Suppressor macrophage treated with lipopolysaccharide for 1 hour (primary cell): ENCODE measurements around the gene CWF19L2.
"Not testable (repeated sequence)": the region's sequence is repeated elsewhere in the genome, so short reads cannot be mapped to it uniquely, and the experiment has no call there.

Experiments
- DNase-seq, 3 donors: peaks; one replicate each; pipeline ENCODE4 v3.0.0-alpha.2; 2020 to 2022

Gene CWF19L2

DNA sequence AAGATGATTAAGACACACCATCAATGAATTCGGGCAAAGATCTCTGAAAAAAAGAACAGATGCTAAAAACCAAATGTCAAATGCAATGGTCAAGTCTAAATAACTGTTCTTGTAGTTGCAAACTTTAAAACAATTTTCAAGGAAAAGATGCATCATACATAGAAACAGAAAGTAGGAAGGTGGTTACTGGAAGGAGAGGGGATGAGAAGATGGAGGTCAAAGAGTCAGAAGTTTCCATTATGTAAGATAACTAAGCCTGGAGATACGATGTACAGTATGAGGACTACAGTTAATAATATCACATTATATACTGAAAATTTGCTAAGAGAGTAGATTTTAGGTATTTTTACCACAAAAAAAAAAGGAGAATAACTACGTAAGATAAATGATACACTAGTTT, 27.1 kb downstream of the CWF19L2 start:
- no peak for DNase-seq

DNA sequence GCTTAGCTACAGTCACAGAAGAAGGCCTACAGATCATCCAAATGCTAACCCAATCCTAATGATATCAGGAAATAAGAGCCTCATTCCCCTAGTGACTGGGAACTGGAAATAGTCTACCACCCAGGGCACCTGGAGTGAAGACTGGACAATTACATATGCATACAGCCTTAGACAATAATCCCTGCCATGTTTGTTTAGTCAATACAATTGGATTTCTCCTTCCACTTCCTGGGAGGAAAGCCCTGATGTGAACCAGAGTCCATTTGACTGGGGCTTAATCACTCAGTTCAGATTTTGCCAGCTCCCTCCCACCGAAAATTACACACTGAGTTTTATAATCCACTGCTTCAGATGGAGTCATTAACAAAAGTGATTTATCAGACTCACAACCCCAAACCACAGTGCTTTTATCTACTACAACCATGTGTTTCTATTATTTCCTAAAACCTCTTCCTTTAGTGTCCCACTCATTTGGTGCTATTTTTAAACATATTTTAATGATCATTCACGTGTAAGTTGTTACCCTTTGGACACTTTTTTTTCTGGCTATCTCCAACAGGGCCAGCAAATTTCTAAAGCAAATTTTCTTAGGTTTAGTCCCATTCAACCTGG, 29.9 kb downstream of the CWF19L2 start:
- no peak for DNase-seq

DNA sequence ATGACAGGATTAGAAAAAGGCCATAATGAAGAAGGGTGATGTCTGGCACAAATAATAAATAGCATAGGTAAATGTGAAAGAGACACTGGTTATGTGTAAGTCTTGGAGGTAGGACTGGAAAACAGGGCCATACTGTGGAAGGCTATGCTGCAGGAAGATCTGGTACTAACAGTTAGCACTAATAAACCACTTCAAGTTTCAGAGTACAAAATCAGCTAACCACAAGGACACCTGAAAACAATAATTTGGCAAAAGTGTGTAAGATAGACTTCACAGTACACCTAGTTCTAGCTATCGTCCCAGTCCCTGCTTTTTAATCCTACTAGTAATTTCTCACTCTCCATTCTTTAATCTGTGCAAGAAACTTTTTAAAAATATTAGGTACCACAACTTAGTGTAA, 44.3 kb downstream of the CWF19L2 start:
- no peak for DNase-seq

DNA sequence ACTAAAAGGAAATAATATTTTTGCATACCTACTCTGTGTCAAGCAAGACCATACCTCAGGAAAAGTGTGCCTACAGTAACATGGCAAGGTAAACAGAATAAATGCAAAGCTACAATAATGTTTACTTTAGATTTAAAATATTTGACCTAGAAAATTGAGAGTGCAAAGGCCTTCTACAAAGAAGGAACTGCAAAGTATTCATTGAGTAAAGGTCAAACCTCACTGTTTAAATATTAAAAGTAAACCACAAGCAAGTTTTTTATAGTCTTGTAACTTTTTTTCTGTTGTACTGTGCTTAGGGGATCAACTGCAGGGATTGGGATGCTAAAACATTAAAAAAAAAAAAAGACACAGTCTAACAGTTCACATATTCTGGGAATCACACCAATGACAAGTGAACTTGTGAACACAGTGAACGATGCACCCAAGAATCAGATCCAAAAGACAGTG, 48.8 kb downstream of the CWF19L2 start:
- no peak for DNase-seq

DNA sequence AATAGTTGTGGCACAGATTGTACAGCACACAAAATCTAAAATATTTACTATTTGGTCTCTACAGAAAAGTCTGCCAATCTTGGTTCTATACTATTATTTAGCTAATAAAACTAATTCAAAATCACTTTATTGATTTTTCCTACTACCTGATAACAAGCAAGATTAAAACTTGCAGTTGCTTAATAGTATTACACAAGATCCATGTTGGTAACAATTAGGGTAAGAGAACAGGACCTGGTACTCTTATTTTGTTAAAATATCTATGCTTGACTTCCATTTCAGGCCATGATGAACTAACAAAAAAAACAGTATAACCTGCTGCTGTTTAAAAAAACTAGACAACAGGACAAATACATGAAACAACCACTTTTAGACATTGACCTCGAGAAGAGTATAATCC, 52.4 kb downstream of the CWF19L2 start:
- no peak for DNase-seq

DNA sequence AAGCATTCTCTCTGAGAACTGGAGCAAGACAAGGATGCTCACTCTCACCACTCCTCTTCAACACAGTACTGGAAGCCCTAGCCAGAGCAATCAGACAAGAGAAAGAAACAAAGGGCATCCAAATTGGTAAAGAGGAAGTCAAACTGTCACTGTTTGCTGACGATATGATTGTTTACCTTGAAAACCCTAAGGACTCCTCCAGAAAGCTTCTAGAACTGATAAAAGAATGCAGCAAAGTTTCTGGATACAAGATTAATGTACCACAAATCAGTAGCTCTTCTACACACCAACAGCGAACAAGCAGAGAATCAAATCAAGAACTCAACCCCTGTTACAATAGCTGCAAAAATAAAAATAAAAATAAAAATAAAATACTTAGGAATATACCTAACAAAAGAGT, 56.5 kb downstream of the CWF19L2 start:
- DNase-seq: not testable (repeated sequence)

DNA sequence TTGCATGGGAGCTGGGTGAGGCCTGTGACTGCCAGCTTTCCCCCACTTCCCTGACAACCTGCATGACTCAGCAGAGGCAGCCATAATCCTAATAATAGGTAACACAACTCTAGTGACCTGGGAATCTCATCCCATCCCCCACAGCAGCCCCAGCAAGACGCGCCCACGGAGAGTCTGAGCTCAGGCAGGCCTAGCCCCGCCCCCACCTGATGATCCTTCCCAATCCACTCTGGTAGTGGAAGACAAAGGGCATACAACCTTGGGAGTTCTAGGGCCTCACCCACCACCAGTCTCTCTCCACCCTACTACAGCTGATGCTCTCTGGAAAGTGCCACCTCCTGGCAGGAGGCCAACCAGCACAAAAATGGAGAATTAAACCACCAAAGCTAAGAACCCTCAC, 60.3 kb downstream of the CWF19L2 start:
- DNase-seq: no peak

DNA sequence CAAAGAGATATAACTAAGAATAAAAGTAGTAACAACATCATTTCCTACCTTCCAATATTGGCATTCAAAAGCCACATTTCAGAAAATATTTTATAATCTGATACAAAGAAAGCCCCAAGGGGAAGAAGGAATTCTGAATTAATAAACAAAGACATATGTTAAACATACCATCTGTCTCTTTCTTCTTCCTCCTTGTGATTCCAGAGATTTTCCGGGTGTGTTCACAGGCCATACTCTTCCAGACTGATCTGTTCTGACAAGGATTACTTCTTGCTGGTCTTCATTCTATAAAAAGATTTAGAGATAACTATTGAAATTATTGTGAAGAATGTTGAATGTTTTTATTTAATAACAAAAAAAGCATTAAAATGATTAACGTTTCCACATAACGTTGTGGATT, 65.0 kb downstream of the CWF19L2 start:
- no peak for DNase-seq

DNA sequence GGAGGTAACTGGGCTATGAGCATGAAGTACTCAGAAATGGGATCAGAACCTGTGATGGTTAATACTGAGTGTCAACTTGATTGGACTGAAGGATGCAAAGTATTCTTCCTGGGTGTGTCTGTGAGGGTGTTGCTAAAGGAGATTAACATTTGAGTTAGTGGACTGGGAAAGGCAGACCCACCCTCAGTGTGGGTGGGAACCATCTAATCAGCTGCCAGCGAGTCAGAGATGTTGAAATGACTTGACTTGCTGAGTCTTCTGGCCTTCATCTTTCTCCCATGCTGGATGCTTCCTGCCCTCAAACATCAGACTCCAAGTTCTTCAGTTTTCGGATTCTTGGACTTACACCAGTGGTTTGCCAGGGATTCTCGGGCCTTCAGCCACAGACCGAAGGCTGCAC, 66.9 kb downstream of the CWF19L2 start:
- not testable (repeated sequence) for DNase-seq

DNA sequence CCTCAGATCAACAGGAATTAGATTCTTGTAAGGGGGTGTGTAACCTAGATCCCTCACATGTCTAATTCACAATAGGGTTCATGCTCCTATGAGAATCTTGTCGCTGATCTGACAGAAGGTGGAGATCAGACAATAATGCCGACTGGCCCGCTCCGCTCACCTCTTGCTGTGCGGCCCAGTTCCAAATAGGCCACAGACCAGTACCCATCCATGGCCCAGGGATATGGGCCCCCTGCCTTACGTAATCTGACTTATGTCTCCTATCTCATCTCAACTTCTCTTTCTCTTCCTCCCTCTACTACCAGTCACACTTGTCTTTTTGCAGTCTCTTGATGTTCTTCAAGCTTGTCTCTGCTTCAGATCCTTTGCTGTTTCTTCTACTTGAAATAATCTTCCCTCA, 70.0 kb downstream of the CWF19L2 start:
- DNase-seq: no peak

DNA sequence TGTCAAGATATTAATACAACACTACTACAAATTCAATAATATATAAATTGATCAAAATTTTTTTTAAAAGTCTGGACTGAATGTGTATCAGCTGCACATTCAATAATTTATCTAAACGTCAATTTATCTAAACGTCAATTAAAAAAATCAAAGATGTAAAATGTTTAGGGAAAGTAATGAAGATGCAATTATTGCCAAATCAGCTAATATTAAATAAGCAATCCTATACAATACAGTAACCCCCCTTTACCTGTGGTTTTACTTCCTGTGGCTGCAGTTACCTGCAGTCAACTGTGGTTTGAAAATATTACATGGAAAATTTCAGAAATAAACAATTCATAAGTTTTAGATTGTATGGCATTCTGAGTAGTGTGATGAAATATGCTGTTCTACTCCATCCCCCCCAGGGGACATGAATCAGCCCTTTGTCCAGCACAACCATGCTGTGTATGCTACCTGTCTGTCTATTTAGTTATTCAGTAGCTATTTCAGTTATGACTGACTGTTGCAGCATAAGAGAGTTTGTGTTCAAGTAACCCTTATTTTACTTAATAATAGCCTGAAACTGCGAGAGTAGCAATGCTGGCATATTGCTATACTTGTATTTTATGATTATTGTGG, 72.2 kb downstream of the CWF19L2 start:
- no peak for DNase-seq

DNA sequence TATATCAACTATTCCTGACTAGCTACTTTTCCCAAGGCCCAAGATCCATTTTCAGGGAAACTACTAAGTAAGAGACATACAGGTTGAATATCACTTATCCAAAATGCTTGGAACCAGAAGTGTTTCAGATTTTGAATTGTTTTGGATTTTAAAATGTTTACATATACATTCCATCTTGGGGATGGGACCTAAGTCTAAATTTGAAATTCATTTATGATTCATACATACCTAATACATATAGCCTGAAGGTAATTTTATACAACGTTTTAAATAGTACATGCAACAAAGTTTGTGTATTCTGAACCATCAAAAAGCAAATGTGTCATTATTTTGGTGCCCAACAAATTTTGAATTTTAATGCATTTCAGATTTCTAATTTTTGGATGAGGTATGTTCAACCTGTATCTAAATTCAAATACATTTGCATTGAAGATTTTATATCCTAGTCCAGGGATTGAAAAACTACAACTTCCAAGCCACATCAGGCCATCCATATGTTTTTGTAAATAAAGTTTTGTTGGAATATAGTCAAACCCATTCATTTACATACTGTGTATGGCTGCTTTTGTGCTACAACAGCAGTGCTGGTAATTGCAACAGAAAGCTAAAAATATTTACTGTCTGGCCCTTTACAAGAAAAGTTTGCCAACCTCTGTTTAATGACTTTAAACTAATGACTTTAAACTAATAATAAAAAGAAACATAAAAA, 73.3 kb downstream of the CWF19L2 start:
- DNase-seq: no peak

DNA sequence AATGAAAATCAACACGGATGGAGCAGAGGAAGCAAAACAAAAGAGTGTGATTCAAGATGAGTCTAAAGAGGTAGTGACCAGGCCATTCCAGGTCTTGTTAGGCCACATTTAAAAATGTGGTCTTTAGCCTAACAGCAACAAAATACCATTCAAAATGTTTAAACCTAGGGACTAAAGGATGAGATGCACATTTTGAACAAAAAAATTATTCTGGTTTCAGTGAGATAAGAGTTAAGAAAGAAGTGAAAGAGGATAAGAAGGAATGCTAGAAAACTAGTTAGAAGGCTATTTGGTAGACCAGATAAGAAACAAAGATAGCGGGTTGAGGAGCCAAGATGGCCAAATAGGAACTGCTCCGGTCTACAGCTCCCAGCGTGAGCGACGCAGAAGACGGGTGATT, 85.2 kb downstream of the CWF19L2 start:
- DNase-seq: no peak

DNA sequence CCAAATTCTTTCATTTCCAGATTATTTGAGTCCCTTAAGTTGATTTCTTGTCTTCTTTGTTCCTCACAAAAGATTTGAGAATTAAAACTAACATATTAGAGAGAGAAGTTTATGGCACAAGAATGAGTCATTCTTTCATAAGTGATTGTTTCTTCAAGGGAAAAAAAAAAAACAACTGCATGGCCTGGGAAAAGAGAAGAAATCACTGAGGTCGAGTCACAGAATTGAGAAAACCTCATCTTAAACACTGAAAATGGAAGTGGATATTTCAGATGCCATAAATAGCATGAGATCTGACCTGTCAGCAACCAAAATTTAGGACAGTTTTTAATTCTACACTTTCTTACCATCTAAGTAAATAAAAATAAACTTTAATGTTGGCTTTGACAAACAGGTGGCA, 87.2 kb downstream of the CWF19L2 start:
- DNase-seq: peak; percentile 19 to 29 (median 22)

DNA sequence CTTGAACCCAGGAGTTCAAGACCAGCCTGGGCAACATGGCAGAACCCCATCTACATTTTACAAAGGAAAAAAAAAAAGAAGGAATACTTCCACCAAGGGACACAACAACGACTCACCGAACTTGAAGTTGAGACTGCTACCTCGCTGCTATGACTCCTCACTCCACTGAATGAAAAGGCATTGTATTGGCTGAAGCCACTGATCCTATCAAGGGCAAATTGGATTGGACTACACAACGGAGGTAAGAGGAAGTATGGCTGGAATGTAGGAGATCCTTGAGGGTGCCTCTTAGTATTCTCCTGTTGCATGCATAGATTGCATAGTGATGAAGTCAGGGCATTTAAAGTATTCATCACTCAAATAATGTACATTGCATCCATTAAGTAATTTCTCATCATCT, 97.9 kb downstream of the CWF19L2 start:
- DNase-seq: no peak

DNA sequence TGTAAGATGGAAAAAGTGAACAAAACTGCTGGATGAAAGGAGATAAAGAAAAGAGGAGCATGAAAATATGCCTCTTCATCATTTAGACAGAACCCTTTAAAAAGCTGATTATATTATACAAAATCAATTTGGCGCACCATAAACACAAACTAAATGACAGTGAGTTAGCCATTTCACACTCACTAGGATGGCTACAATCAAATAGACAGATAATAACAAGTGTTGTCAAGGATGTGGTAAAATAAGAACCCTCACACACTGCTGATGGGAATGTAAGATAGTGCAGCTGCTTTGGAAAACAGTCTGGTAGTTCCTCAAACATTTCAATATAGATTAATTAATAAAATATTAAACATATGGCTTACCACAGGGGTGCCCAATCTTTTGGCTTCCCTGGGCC, 99.7 kb downstream of the CWF19L2 start:
- DNase-seq: no peak

DNA sequence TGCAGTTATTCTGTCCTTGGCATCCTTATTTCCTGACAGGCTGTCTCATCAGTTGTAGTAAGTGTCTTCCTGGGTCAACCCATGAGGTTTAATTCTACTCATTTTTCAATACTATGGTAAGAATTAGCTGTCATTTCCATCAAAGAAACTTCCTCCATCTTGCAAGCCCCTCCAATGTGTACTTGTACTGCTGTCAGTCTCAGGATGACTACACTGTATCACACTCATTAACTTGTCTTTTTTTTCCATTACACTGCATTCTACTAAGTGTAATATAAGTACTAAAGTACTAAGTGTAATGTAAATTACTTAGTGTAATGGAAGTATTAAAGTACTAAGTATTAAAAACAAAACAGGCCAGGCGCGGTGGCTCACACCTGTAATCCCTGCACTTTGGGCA, 102.8 kb downstream of the CWF19L2 start:
- no peak for DNase-seq

DNA sequence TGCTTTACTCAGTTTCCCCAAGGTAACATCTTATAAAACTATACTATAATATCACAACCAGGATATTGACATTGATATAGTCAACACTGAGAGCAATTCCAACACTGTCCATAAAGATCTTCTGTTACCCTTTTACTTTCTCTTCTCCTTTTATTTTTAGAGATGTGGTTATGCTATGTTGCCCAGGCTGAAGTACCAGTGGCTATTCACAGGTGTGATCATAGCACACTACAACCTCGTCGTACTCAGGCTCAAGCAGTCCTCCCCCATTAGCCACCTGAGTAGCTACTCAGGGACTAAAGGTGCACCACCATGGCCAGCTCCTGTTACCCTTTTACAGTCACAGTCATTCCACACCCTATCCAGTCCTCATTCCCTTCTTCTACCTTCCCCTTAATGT, 119.7 kb downstream of the CWF19L2 start:
- DNase-seq: no peak

DNA sequence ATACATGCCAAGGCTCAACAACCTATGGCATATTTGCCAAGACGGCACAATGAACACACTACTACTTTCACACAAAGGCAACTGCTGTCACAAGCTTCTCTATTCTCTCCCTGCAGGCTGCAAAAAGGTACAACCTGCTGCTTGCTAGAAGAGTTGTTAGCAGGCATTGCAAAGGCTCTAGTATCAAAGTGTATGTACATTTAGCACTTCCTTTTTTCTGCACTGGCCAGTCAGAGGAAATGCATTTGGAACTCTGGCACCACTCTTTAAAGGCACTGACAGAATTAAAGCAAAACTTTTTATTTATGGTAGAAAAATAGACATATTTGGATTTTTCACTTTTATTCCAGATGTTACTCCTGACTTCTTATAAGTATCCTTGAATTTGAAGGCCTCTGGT, 125.9 kb downstream of the CWF19L2 start:
- no peak for DNase-seq

DNA sequence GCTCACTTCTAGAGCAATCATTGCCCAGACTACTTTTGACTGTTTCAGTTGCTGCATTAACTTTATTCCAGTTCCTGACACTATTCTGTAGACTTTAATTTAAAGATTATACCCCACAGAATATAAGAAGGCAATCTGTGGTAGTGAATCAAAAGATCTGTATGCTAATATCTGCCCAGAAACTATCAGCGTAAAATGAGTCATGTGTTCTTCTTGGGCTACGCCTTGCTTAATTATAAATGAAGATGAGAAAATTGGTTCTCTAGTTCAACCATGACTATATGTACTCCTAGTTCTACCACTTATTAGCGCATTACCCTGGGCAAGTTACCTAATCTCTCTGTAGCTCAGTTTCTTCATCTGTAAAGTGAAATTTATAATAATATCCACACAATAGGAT, 128.5 kb downstream of the CWF19L2 start:
- no peak for DNase-seq

DNA sequence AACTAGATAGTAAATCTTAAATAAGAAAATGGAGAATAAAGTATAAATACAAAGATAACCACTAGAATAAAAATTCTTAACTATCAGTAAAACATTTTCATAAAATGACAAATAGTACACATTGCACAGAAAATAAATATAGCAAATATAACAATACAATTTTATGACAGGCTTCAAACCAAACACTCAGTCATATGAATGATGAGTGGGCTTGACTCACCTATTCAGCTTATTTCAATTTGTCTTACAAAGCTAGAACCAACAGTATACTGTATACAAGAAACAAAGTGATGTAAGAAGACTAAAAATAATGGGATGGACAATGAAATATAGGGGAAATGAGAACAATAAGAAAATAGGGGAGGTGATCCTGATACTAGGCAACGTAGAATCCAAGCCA, 141.2 kb downstream of the CWF19L2 start:
- no peak for DNase-seq

DNA sequence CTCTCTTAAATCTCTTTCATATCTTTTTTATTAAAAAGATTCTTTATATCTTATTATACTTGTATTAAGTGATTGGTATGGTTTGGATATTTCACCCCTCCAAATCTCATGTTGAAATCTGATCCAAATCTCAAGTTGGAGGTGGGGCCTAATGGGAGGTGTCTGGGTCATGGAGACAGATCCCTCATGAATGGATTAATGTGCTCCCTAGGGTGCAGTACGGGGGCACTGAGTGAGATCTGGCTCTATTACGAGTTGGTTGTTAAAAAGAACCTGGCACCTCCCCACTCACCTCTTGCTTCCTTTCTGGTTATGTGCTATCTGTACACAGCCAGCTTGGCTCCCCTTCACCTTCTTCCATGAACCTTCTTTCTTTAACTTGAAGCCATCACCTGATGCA, 149.6 kb downstream of the CWF19L2 start:
- no peak for DNase-seq

DNA sequence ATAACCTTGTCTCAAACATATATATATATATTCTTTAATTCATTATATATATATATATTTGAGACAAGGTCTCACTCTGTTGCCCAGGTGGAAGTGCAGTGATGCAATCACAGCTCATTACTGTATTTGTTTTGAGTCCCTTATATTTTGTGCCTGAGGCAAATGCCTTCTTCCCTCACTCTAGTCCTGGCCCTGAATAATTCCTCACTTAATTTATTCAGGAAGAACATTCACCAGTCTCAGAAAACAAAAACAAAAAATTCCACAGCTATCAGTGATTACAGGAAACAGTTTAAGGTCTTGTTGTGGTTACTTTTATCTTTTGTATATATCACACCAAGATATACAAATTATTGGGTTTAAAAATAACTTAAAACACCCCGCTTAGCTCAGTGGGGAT, 155.7 kb downstream of the CWF19L2 start:
- DNase-seq: no peak

DNA sequence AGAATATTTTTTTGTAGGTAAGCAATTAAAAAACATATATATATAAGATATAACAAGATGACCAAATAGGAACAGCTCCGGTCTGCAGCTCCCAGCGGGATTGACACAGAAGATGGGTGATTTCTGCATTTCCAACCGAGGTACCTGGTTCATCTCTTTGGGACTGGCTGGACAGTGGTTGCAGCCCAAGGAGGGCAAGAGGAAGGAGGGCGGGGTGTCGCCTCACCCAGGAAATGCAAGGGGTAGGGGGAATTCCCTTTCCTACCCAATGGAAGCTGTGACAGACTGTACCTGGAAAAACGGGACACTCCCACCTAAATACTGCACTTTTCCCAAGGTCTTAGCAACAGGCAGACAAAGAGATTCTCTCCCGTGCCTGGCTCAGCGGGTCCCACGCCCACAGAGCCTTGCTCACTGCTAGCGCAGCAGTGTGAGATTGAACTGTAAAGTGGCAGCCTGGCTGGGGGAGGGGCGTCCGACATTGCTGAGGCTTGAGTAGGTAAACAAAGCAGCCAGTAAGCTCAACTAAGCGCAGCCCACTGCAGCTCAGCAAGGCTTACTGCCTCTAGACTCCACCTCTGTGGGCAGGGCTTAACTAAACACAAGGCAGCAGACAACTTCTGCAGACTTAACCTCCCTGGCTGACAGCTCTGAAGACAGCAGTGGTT, 163.8 kb downstream of the CWF19L2 start:
- no peak for DNase-seq
